Measurements from ENCODE around the gene AQP11.
A peak's percentile ranks its signal among the peaks of the same experiment; 100 is the strongest.

Gene AQP11

GRCh38 chr11:77590194-77590782 lies 535 bp downstream of the AQP11 start:
- Mint-ChIP-seq H3K27ac (peak overlapping the region; percentile 20 to 84 (median 45)), H3K36me3 (ENCODE audit: low read depth) (peaks cover 3% of the 10 kb centered on the region), H3K4me1 (peaks cover 5% of the 10 kb centered on the region), H3K27me3 (ENCODE audit: low read depth) (no peaks in the 10 kb centered on the region), H3K9me3 (peaks cover 6% of the 10 kb centered on the region), H3K4me3 (peak overlapping the region; percentile 82 to 95 (median 91))
- no peak for TF ChIP-seq CTCF (IDR thresholded peaks at IDR 0.05; ENCODE audit: unreplicated experiment in 3 of 3)

GRCh38 chr11:77592727-77593126 lies 3.0 kb downstream of the AQP11 start:
- Mint-ChIP-seq H3K27me3 (ENCODE audit: low read depth) (no peaks in the 10 kb centered on the region), H3K9me3 (no peaks in the 10 kb centered on the region), H3K36me3 (ENCODE audit: low read depth) (peaks cover 3% of the 10 kb centered on the region), H3K27ac (no peak overlapping the region), H3K4me3 (no peak overlapping the region), H3K4me1 (peaks cover 5% of the 10 kb centered on the region)
- TF ChIP-seq CTCF (IDR thresholded peaks at IDR 0.05; ENCODE audit: unreplicated experiment in 3 of 3), result no peak

- no peak overlapping the region for H3K4me3 Mint-ChIP-seq
- H3K36me3 Mint-ChIP-seq (ENCODE audit: low read depth), result peaks cover under 1% of the 10 kb centered on the region
- no peaks in the 10 kb centered on the region for H3K9me3 Mint-ChIP-seq
- H3K27ac Mint-ChIP-seq, result no peak overlapping the region
- H3K4me1 Mint-ChIP-seq, result peaks cover 5% of the 10 kb centered on the region
- TF ChIP-seq CTCF (IDR thresholded peaks at IDR 0.05; ENCODE audit: unreplicated experiment in 3 of 3), result no peak
- no peaks in the 10 kb centered on the region for H3K27me3 Mint-ChIP-seq (ENCODE audit: low read depth)
These were observed 4.1 kb downstream of the AQP11 start for GRCh38 chr11:77593883-77594282.

GRCh38 chr11:77596626-77597025 lies 6.9 kb downstream of the AQP11 start:
- TF ChIP-seq CTCF (IDR thresholded peaks at IDR 0.05; ENCODE audit: unreplicated experiment in 3 of 3), result no peak
- H3K9me3 Mint-ChIP-seq, result no peaks in the 10 kb centered on the region
- H3K36me3 Mint-ChIP-seq (ENCODE audit: low read depth), result no peaks in the 10 kb centered on the region
- no peaks in the 10 kb centered on the region for H3K27me3 Mint-ChIP-seq (ENCODE audit: low read depth)
- H3K4me1 Mint-ChIP-seq, result no peaks in the 10 kb centered on the region
- H3K27ac Mint-ChIP-seq, result no peak overlapping the region
- no peak overlapping the region for H3K4me3 Mint-ChIP-seq

DNA sequence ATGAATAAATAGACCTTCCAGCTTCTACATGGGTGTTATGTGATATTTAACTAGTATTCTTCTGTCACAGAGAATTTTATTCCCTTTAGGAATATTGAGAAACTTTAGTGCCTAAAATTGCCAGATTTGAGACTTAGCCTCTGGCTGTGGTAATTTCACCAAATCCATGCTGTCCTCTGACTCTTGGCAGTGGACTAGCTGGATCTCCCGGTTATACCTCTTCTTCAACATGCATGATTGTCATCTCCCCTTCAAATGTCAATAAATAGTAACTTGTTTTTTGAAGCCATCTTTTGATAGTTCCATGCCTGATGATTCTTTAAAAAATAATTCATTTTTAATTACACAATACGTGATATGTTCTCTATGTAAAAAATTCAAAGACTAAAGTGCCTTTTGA lies 8.4 kb downstream of the AQP11 start:
- H3K9me3 Mint-ChIP-seq, result no peaks in the 10 kb centered on the region
- no peak for TF ChIP-seq CTCF (IDR thresholded peaks at IDR 0.05; ENCODE audit: unreplicated experiment in 3 of 3)
- no peaks in the 10 kb centered on the region for H3K27me3 Mint-ChIP-seq (ENCODE audit: low read depth)
- no peak overlapping the region for H3K4me3 Mint-ChIP-seq
- no peaks in the 10 kb centered on the region for H3K4me1 Mint-ChIP-seq
- H3K36me3 Mint-ChIP-seq (ENCODE audit: low read depth), result no peaks in the 10 kb centered on the region
- no peak overlapping the region for H3K27ac Mint-ChIP-seq

DNA sequence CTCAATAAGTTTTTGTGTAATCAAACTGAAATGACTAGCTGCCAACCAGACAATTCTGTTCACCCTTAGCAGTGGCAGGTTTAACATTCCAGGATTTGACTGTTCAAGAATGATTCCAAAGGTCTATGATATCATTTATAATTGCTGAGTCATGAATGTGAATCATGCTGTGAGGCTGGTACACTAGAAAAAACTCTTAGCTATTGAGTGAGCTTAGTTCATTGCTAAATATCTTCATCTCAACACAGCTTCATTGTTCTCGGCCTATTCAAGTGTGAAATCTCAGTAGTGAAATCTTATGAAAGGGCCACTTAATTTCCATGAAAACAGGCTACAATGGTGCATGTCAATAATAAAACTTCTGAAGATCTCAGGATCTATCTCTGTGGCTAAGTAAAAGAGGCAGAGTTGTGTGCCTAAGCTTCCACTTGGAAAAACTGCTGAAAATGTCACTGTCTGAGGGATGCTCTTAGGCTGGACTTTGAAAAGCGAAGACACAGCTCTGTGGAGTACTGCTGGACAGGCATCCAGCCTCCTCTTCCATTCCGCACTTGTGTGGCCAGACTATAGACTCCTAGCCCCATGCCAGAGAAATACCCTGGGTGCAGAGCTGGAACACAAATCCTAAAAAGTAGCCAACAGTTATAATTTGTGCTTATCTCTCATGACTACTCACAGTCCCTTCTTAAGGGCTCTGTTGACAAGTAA lies 12.8 kb downstream of the AQP11 start:
- H3K27me3 Mint-ChIP-seq (ENCODE audit: low read depth), result no peaks in the 10 kb centered on the region
- H3K4me1 Mint-ChIP-seq, result no peaks in the 10 kb centered on the region
- no peak overlapping the region for H3K27ac Mint-ChIP-seq
- TF ChIP-seq CTCF (IDR thresholded peaks at IDR 0.05; ENCODE audit: unreplicated experiment in 3 of 3), result no peak
- no peak overlapping the region for H3K4me3 Mint-ChIP-seq
- H3K9me3 Mint-ChIP-seq, result no peaks in the 10 kb centered on the region
- H3K36me3 Mint-ChIP-seq (ENCODE audit: low read depth), result peaks cover 10% of the 10 kb centered on the region

All from nephron (organoid).